ENCODE results near the gene PELI2.

GRCh38 chr14:56170028-56170427 lies 51.8 kb downstream of the PELI2 start:
- TF ChIP-seq, protein P1, sequence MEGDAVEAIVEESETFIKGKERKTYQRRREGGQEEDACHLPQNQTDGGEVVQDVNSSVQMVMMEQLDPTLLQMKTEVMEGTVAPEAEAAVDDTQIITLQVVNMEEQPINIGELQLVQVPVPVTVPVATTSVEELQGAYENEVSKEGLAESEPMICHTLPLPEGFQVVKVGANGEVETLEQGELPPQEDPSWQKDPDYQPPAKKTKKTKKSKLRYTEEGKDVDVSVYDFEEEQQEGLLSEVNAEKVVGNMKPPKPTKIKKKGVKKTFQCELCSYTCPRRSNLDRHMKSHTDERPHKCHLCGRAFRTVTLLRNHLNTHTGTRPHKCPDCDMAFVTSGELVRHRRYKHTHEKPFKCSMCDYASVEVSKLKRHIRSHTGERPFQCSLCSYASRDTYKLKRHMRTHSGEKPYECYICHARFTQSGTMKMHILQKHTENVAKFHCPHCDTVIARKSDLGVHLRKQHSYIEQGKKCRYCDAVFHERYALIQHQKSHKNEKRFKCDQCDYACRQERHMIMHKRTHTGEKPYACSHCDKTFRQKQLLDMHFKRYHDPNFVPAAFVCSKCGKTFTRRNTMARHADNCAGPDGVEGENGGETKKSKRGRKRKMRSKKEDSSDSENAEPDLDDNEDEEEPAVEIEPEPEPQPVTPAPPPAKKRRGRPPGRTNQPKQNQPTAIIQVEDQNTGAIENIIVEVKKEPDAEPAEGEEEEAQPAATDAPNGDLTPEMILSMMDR (IDR thresholded peaks at IDR 0.05): no peak
- TF ChIP-seq ZFX (IDR thresholded peaks at IDR 0.05; ENCODE audit: borderline replicate concordance): no peak

All from 22Rv1 (cell line).